H9 (cell line): ENCODE data around the gene TNIP3. TPM values are rescaled to one million over a fixed set of nuclear protein-coding genes. Genes with fewer than 3 reads are reported as not detected.
A peak's percentile ranks its signal among the peaks of the same experiment; 100 is the strongest.

Experiments
- DNase-seq: peaks from one replicate; pipeline ENCODE4 v3.0.0-alpha.2; 2017
- H2AFZ ChIP-seq: one replicate; pipeline ENCODE4 v1.6.1; 2013; ENCODE audit warnings: mild to moderate bottlenecking, low read length, control low read depth, moderate library complexity
- H2AK5ac ChIP-seq: 2 replicates; pipeline ENCODE4 v1.6.1; 2013; ENCODE audit warnings: low read length, control low read depth, mixed read lengths; ENCODE audit not compliant: insufficient read length
- H2BK120ac ChIP-seq: one replicate; pipeline ENCODE4 v1.6.1; 2013; ENCODE audit warnings: low read depth, mild to moderate bottlenecking, low read length, control low read depth, inconsistent platforms; ENCODE audit not compliant: poor library complexity, severe bottlenecking
- H2BK12ac ChIP-seq: 2 replicates; pipeline ENCODE4 v1.6.1; 2013; ENCODE audit warnings: low read length, control low read depth, mixed read lengths, low read depth; ENCODE audit not compliant: insufficient read length
- H2BK15ac ChIP-seq: 2 replicates; pipeline ENCODE4 v1.6.1; 2013; ENCODE audit warnings: low read depth, low read length, control low read depth
- H2BK20ac ChIP-seq: one replicate; pipeline ENCODE4 v1.6.1; 2013; ENCODE audit warnings: low read depth, mild to moderate bottlenecking, low read length, control low read depth, inconsistent platforms; ENCODE audit not compliant: poor library complexity, severe bottlenecking
- H2BK5ac ChIP-seq: 2 replicates; pipeline ENCODE4 v1.6.1; 2013; ENCODE audit warnings: low read length, control low read depth, mixed read lengths; ENCODE audit not compliant: insufficient read length
- H3K14ac ChIP-seq: 2 replicates; pipeline ENCODE4 v1.6.1; 2013; ENCODE audit warnings: low read length, control low read depth; ENCODE audit not compliant: insufficient read depth
- H3K18ac ChIP-seq: 2 replicates; pipeline ENCODE4 v1.6.1; 2013; ENCODE audit warnings: low read depth, mild to moderate bottlenecking, mixed read lengths, low read length, control low read depth; ENCODE audit not compliant: insufficient read length
- H3K23ac ChIP-seq: 2 replicates; pipeline ENCODE4 v1.6.1; 2013; ENCODE audit warnings: low read length, control low read depth, mixed read lengths, low read depth; ENCODE audit not compliant: insufficient read length
- H3K23me2 ChIP-seq: 2 replicates; pipeline ENCODE4 v1.6.1; 2013; ENCODE audit warnings: low read depth, mild to moderate bottlenecking, mixed read lengths, low read length, control low read depth; ENCODE audit not compliant: insufficient read length, poor library complexity, severe bottlenecking
- H3K27ac ChIP-seq: 2 replicates; pipeline ENCODE4 v1.5.1; 2013; ENCODE audit warnings: low read length, control low read depth, mixed read lengths, low read depth; ENCODE audit not compliant: insufficient read length
- H3K27me3 ChIP-seq: 2 replicates; pipeline ENCODE4 v1.6.1; 2013; ENCODE audit warnings: low read length, control low read depth, inconsistent platforms; ENCODE audit not compliant: insufficient read depth
- H3K4ac ChIP-seq: 2 replicates; pipeline ENCODE4 v1.6.1; 2013; ENCODE audit warnings: low read depth, mild to moderate bottlenecking, control low read depth, inconsistent platforms, low read length, moderate library complexity
- H3K4me1 ChIP-seq: 2 replicates; pipeline ENCODE4 v1.6.1; 2013; ENCODE audit warnings: low read length, control low read depth, inconsistent platforms; ENCODE audit not compliant: insufficient read depth
- H3K4me2 ChIP-seq: 2 replicates; pipeline ENCODE4 v1.6.1; 2013; ENCODE audit warnings: low read length, control low read depth, mixed read lengths; ENCODE audit not compliant: insufficient read length, insufficient read depth
- H3K56ac ChIP-seq: 2 replicates; pipeline ENCODE4 v1.6.1; 2013; ENCODE audit warnings: low read depth, mild to moderate bottlenecking, mixed read lengths, low read length, control low read depth; ENCODE audit not compliant: insufficient read length
- H3K79me1 ChIP-seq: 2 replicates; pipeline ENCODE4 v1.6.1; 2013; ENCODE audit warnings: low read depth, mild to moderate bottlenecking, moderate library complexity, low read length, control low read depth, inconsistent platforms; ENCODE audit not compliant: insufficient read depth, poor library complexity, severe bottlenecking
- H3K79me2 ChIP-seq: 2 replicates; pipeline ENCODE4 v1.6.1; 2013; ENCODE audit warnings: low read length, control low read depth, inconsistent platforms; ENCODE audit not compliant: insufficient read depth
- H3K9ac ChIP-seq: 2 replicates; pipeline ENCODE4 v1.6.1; 2013; ENCODE audit warnings: low read length, control low read depth, mixed read lengths; ENCODE audit not compliant: insufficient read length; ENCODE audit errors: extremely low read depth
- H3K9me3 ChIP-seq: one replicate; pipeline ENCODE4 v1.6.1; 2013; ENCODE audit warnings: low read depth, low read length, inconsistent platforms; ENCODE audit not compliant: control insufficient read depth
- H3T11ph ChIP-seq: one replicate; pipeline ENCODE4 v1.6.1; 2013; ENCODE audit warnings: mild to moderate bottlenecking, low read length, control low read depth, inconsistent platforms
- H4K20me1 ChIP-seq: one replicate; pipeline ENCODE4 v1.6.1; 2013; ENCODE audit not compliant: control insufficient read depth, insufficient read length, insufficient read depth
- H4K5ac ChIP-seq: 2 replicates; pipeline ENCODE4 v1.6.1; 2013; ENCODE audit warnings: low read depth, mild to moderate bottlenecking, mixed read lengths, low read length, control low read depth; ENCODE audit not compliant: insufficient read length
- H4K8ac ChIP-seq: replicated peaks from 2 replicates; pipeline ENCODE4 v1.6.1; 2013; ENCODE audit warnings: low read length, control low read depth, mixed read lengths, low read depth; ENCODE audit not compliant: insufficient read length
- H4K91ac ChIP-seq: 2 replicates; pipeline ENCODE4 v1.6.1; 2013; ENCODE audit warnings: low read depth, mild to moderate bottlenecking, moderate library complexity, mixed read lengths, low read length, control low read depth; ENCODE audit not compliant: insufficient read length
- H3K27ac Mint-ChIP-seq, 3 experiments: 2 replicates in 2 of 3; 3 replicates in 1 of 3; pipeline ENCODE4 v1.8.0; 2020 to 2021; ENCODE audit warnings: mixed read lengths in 3 of 3, mild to moderate bottlenecking in 1 of 3, moderate library complexity in 1 of 3
- H3K27me3 Mint-ChIP-seq: 2 replicates; pipeline ENCODE4 v1.8.0; 2021; ENCODE audit warnings: low read depth, mild to moderate bottlenecking, moderate library complexity, mixed read lengths
- H3K36me3 Mint-ChIP-seq, 3 experiments: 2 replicates in 2 of 3; 3 replicates in 1 of 3; pipeline ENCODE4 v1.8.0; 2020 to 2021; ENCODE audit warnings: low read depth in 3 of 3, mixed read lengths in 3 of 3; ENCODE audit not compliant: insufficient read depth in 1 of 3
- H3K4me1 Mint-ChIP-seq, 2 experiments: 2 replicates each; pipeline ENCODE4 v1.8.0; 2020; ENCODE audit warnings: mixed read lengths in 2 of 2
- H3K4me3 Mint-ChIP-seq, 2 experiments: 2 replicates in 1 of 2; 3 replicates in 1 of 2; pipeline ENCODE4 v1.8.0; 2020 to 2021; ENCODE audit warnings: mild to moderate bottlenecking in 2 of 2, mixed read lengths in 2 of 2, moderate library complexity in 1 of 2
- H3K9me3 Mint-ChIP-seq, 2 experiments: 2 replicates in 1 of 2; 3 replicates in 1 of 2; pipeline ENCODE4 v1.8.0; 2020; ENCODE audit warnings: mild to moderate bottlenecking in 2 of 2, mixed read lengths in 2 of 2, moderate library complexity in 1 of 2
- WGBS: extraction: QIAGEN DNeasy Blood & Tissue Kit; methylation state at CpG from one replicate; pipeline ENCODE4 v1.1.7; 2013; ENCODE audit warnings: missing lambda C conversion rate, low lambda C conversion rate, mixed read lengths; ENCODE audit not compliant: insufficient read length; ENCODE audit errors: extremely low coverage; 5-methylcytosine and 5-hydroxymethylcytosine counted together
- total RNA-seq: library from RNA; stranded (reverse); gene quantifications from 2 replicates; pipeline ENCODE4 v1.2.1, GENCODE V29; 2021
- TF ChIP-seq, protein P1 (sequence below): fragments of 200-600 bp; sonication (generic); conservative IDR thresholded peaks from 3 replicates; pipeline ENCODE4 v1.8.0; 2021; ENCODE audit warnings: antibody characterized with exemption, mild to moderate bottlenecking

The TNIP3 gene
- total RNA-seq, 1 experiment from 2014 or later, result not detected

DNA sequence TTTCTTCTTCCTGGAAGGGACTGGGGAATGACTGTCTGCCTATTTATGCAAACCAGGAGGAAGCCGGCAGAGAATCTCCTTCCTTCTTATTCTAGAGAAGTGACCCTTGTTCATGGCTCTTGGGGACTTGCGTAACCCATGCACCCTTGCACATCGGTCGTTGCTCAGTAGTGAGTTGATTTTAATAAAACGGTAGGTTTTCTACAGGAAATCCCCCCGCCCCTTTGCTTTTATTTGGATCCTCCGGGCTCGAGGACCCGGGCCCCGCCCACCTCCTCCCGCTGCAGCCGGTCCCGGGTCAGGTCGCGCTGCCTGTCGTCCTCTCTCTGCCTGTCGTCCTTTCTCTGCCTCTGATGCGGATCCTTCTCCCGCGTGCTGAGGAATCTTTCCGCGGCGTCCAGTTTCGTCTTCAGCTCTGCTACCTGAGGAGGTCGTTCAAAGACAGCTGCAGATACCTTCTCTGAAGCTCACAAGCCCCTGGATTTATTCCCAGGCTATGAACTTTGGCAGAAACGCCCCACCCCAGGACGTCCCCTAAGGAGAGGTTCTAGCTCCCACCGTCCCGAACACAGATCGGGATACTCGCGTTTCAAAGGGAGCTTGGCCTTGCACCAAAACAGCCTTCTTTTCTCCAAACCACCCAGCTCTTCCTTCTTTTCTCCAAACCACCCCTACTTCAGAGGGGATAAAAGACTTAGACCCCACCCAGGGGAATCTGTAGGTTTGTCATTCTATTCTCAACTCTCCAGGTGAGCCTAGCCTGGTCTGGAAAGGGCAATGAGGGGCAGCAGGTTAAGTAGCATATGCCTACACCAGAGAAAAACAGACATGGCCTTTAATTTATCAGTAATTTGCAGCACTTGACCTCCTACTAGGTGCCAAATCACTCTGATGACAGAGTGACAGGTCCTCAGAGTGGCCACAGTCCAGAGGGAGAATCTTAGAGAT lies 7.0 kb downstream of the TNIP3 start:
- Histone ChIP-seq H3K56ac (no peak overlapping the region), H2BK120ac (no peak overlapping the region), H4K20me1 (no peaks in the 10 kb centered on the region), H3K23ac (no peak overlapping the region), H3K9ac (peak overlapping the region; percentile 26), H2BK5ac (no peak overlapping the region), H3K79me1 (no peaks in the 10 kb centered on the region), H2BK20ac (no peak overlapping the region), H3K4ac (no peak overlapping the region), H2AK5ac (no peak overlapping the region), H2BK15ac (no peak overlapping the region), H3K27me3 (peaks cover 2% of the 10 kb centered on the region; the same call in 1 of the 2 replicates), H3K23me2 (peaks cover 5% of the 10 kb centered on the region), H3K79me2 (no peaks in the 10 kb centered on the region), H4K5ac (no peak overlapping the region), H4K91ac (no peak overlapping the region), H2AFZ (peak overlapping the region; percentile 66), H3K27ac (no peak overlapping the region), H3K4me1 (no peaks in the 10 kb centered on the region), H3K4me2 (peak overlapping the region; percentile 70), H3T11ph (no peak overlapping the region), H3K18ac (no peak overlapping the region), H3K9me3 (no peaks in the 10 kb centered on the region), H4K8ac (no peak overlapping the region), H2BK12ac (no peak overlapping the region), H3K14ac (no peak overlapping the region)
- H3K27me3 Mint-ChIP-seq, result peaks cover 10% of the 10 kb centered on the region
- DNase-seq, result peak; percentile 76
- peak overlapping the region; percentile 83 to 93 for H3K4me3 Mint-ChIP-seq
- no CpG with 5 or more reads among the region's 32 CpGs for WGBS
- H3K9me3 Mint-ChIP-seq, result no peaks in the 10 kb centered on the region
- H3K4me1 Mint-ChIP-seq, result peaks cover 12 to 13% of the 10 kb centered on the region in 2 experiments
- H3K36me3 Mint-ChIP-seq, result no peaks in the 10 kb centered on the region
- TF ChIP-seq, protein P1, sequence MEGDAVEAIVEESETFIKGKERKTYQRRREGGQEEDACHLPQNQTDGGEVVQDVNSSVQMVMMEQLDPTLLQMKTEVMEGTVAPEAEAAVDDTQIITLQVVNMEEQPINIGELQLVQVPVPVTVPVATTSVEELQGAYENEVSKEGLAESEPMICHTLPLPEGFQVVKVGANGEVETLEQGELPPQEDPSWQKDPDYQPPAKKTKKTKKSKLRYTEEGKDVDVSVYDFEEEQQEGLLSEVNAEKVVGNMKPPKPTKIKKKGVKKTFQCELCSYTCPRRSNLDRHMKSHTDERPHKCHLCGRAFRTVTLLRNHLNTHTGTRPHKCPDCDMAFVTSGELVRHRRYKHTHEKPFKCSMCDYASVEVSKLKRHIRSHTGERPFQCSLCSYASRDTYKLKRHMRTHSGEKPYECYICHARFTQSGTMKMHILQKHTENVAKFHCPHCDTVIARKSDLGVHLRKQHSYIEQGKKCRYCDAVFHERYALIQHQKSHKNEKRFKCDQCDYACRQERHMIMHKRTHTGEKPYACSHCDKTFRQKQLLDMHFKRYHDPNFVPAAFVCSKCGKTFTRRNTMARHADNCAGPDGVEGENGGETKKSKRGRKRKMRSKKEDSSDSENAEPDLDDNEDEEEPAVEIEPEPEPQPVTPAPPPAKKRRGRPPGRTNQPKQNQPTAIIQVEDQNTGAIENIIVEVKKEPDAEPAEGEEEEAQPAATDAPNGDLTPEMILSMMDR, result no peak
- peak overlapping the region in 1 of 3 experiments; percentile 62; a peak in 1 of 7 replicates for H3K27ac Mint-ChIP-seq
